HepG2 (cell line): ENCODE measurements around the gene GTPBP6. TPM values are rescaled to one million over a fixed set of nuclear protein-coding genes. Genes with fewer than 3 reads are reported as not detected.

Source experiments
- ATAC-seq: fragments of 200-7000 bp; cut with Tn5 transposase; 3 replicates; pipeline ENCODE4 v1.9.1; 2020; ENCODE audit warnings: mild to moderate bottlenecking, moderate library complexity
- BruUV-seq: library from RNA; stranded (reverse); fragments of 400-500 nt; replicated peaks from 2 replicates; lab custom pipeline; 2021; lab: Mats Ljungman, UMichigan
- CTCF ChIA-PET: fragments of 300-600 bp; formaldehyde crosslinking; extraction: SDS; loops from one replicate; lab custom pipeline; 2021; ENCODE audit warnings: low total read pairs, inconsistent platforms, low intra/inter-chr PET ratio; lab: Yijun Ruan, JAX
- POLR2A ChIA-PET: fragments of 350-600 bp; sonication (Branson Sonifier 250); formaldehyde crosslinking; loops from one replicate; lab custom pipeline; 2020; ENCODE audit warnings: antibody characterized with exemption, inconsistent platforms; lab: Yijun Ruan, JAX
- DNase-seq: peaks from one replicate; pipeline ENCODE4 v3.0.0-alpha.2; 2015; ENCODE audit warnings: low spot score
- FAIRE-seq: peaks from 3 replicates; lab custom pipeline; 2011; peaks lifted over from hg19 to GRCh38; lab: Jason Lieb, UNC
- H2AFZ ChIP-seq: one replicate; pipeline ENCODE4 v1.6.1; 2011; ENCODE audit warnings: low read length, inconsistent platforms
- H3K27ac ChIP-seq: fragments of 300-600 bp; 3 replicates; pipeline ENCODE4 v1.8.0; 2011; ENCODE audit warnings: mixed run types, mild to moderate bottlenecking, mixed read lengths, low read length, inconsistent platforms; ENCODE audit not compliant: insufficient read depth; ENCODE audit errors: extremely low read length
- H3K27me3 ChIP-seq, 2 experiments: fragments of 200-600 bp in 1 of 2; 2 replicates in 1 of 2; 3 replicates in 1 of 2; pipeline versions ENCODE4 v1.6.0 to v1.8.0; 2011; ENCODE audit warnings: low read length in 2 of 2, mild to moderate bottlenecking in 2 of 2, moderate library complexity in 2 of 2, inconsistent platforms in 1 of 2; ENCODE audit not compliant: insufficient read depth in 2 of 2, control insufficient read depth in 1 of 2
- H3K36me3 ChIP-seq, 2 experiments: fragments of 200-600 bp in 1 of 2; replicated peaks in 1 of 2; 2 replicates in 1 of 2; 3 replicates in 1 of 2; pipeline versions ENCODE4 v1.5.1 to v1.8.0; 2011; ENCODE audit warnings: low read length in 2 of 2, inconsistent platforms in 1 of 2; ENCODE audit not compliant: insufficient read depth in 2 of 2, control insufficient read depth in 1 of 2
- H3K4me1 ChIP-seq: 2 replicates; pipeline ENCODE4 v1.5.1; 2012; ENCODE audit warnings: low read length, inconsistent platforms; ENCODE audit not compliant: insufficient read depth
- H3K4me2 ChIP-seq: 2 replicates; pipeline ENCODE4 v1.6.0; 2011; ENCODE audit warnings: low read depth, low read length, inconsistent platforms
- H3K4me3 ChIP-seq, 3 experiments: fragments of 200-600 bp in 1 of 3; sonication (generic), shearing (Covaris generic) in 1 of 3; replicated peaks in 1 of 3; 2 replicates each; pipeline ENCODE4 v1.5.1; 2011 to 2016; ENCODE audit warnings: low read length in 3 of 3, inconsistent platforms in 2 of 3, low read depth in 2 of 3, mild to moderate bottlenecking in 2 of 3, control low read depth in 1 of 3, mixed read lengths in 1 of 3; ENCODE audit not compliant: insufficient read depth in 1 of 3
- H3K79me2 ChIP-seq: one replicate; pipeline ENCODE4 v1.6.1; 2011; ENCODE audit warnings: low read length, inconsistent platforms; ENCODE audit not compliant: insufficient read depth
- H3K9ac ChIP-seq: 2 replicates; pipeline ENCODE4 v1.6.0; 2011; ENCODE audit warnings: mild to moderate bottlenecking, low read depth, low read length, inconsistent platforms; ENCODE audit not compliant: insufficient read depth
- H3K9me3 ChIP-seq: 2 replicates; pipeline ENCODE4 v1.5.1; 2012; ENCODE audit warnings: mild to moderate bottlenecking, low read length
- H4K20me1 ChIP-seq: 2 replicates; pipeline ENCODE4 v1.6.0; 2011; ENCODE audit warnings: inconsistent platforms, mild to moderate bottlenecking, low read length, moderate library complexity; ENCODE audit not compliant: insufficient read depth
- ATF4 ChIP-seq, 2 experiments: fragments of 450-650 bp in 1 of 2; sonication (generic) in 1 of 2; formaldehyde crosslinking; IDR thresholded peaks; 2 replicates each; pipeline versions ENCODE4 v1.5.0 to v1.8.0; 2020 to 2022; ENCODE audit warnings: mild to moderate bottlenecking in 1 of 2, missing genetic modification reagents in 1 of 2
- HIVEP1 ChIP-seq: sonication (generic); formaldehyde crosslinking; IDR thresholded peaks from 2 replicates; pipeline ENCODE4 v1.4.0; 2020; ENCODE audit warnings: mild to moderate bottlenecking, missing genetic modification reagents
- POLR2AphosphoS2 ChIP-seq: IDR thresholded peaks from 2 replicates; pipeline ENCODE4 v1.6.1; 2011; ENCODE audit warnings: low read depth, low read length, improper control_type of control experiment
- RARA ChIP-seq: IDR thresholded peaks from 2 replicates; pipeline ENCODE4 v1.6.1; 2016; ENCODE audit warnings: missing genetic modification reagents, missing compliant biosample characterization
- TERF1 ChIP-seq: sonication (generic); formaldehyde crosslinking; IDR thresholded peaks from 2 replicates; pipeline ENCODE4 v1.8.0; 2022; ENCODE audit warnings: mild to moderate bottlenecking, missing genetic modification reagents, moderate library complexity
- ZNF770 ChIP-seq: sonication (generic); formaldehyde crosslinking; IDR thresholded peaks from 2 replicates; pipeline ENCODE4 v1.5.0; 2020; ENCODE audit warnings: mild to moderate bottlenecking, missing genetic modification reagents
- ZNF879 ChIP-seq: sonication (generic); formaldehyde crosslinking; IDR thresholded peaks from 2 replicates; pipeline ENCODE4 v1.8.1; 2023; ENCODE audit warnings: missing genetic modification reagents
- WGBS: methylation state at CpG from one replicate; pipeline ENCODE4 v1.1.6; 2017; ENCODE audit warnings: low lambda C conversion rate; 5-methylcytosine and 5-hydroxymethylcytosine counted together
- in situ Hi-C: cut with HindIII; loops from 2 replicates; pipeline ENCODE4 v1.10.0; 2017; ENCODE audit warnings: low pct_unique_long_range_greater_than_20kb; ENCODE audit not compliant: extremely low pct_ligation_motif_present
- intact Hi-C: fragments of 100-400 bp; cut with micrococcal nuclease; formaldehyde crosslinking; loops from one replicate; pipeline ENCODE4 v1.10.0; 2022; ENCODE audit not compliant: unreplicated experiment
- polyA plus RNA-seq, 8 experiments: library from polyadenylated mRNA; depleted of rRNA in 3 of 8; stranded (reverse) in 7 of 8; unstranded in 1 of 8; fragments of >200 nt; fragmentation: Illumina TruSeq in 4 of 8; extraction: Trizol in 4 of 8; gene quantifications; 2 replicates each; pipeline versions ENCODE4 v1.2.1 to v1.2.3, GENCODE V29; 2011 to 2016; ENCODE audit warnings: low read depth in 4 of 8, missing spikeins in 1 of 8, mixed read lengths in 1 of 8; ENCODE audit not compliant: insufficient read depth in 1 of 8
- total RNA-seq, 5 experiments: library from RNA; depleted of rRNA; stranded (reverse); fragments of >200 nt; fragmentation: Illumina TruSeq; extraction: Trizol; gene quantifications; 2 replicates each; pipeline ENCODE4 v1.2.3, GENCODE V29; 2016; ENCODE audit warnings: low read depth in 1 of 5
- TF ChIP-seq, protein P1 (sequence below): IDR thresholded peaks from 2 replicates; pipeline ENCODE4 v1.6.1; 2016; ENCODE audit warnings: missing compliant biosample characterization, missing genetic modification reagents, borderline replicate concordance
- TF ChIP-seq, protein P2 (sequence below): sonication (generic); formaldehyde crosslinking; IDR thresholded peaks from 2 replicates; pipeline ENCODE4 v1.4.0; 2020; ENCODE audit warnings: missing genetic modification reagents

Gene GTPBP6
- total and polyA plus RNA-seq, 2 of the 13 experiments (the other 11 are each of a cell fraction or from before 2014, with no cell fraction given): 20.2 to 39.6 TPM

- TF ChIP-seq, protein P1, sequence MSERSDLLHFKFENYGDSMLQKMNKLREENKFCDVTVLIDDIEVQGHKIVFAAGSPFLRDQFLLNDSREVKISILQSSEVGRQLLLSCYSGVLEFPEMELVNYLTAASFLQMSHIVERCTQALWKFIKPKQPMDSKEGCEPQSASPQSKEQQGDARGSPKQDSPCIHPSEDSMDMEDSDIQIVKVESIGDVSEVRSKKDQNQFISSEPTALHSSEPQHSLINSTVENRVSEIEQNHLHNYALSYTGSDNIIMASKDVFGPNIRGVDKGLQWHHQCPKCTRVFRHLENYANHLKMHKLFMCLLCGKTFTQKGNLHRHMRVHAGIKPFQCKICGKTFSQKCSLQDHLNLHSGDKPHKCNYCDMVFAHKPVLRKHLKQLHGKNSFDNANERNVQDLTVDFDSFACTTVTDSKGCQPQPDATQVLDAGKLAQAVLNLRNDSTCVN (CRISPR knock-in tag): no peak
- TF ChIP-seq ZNF770 (CRISPR knock-in tag) (no peak), HIVEP1 (CRISPR knock-in tag) (no peak), RARA (CRISPR knock-in tag) (no peak), POLR2AphosphoS2 (no peak), ATF4 (CRISPR knock-in tag; IDR thresholded peaks at IDR 0.05) (no peak)
- TF ChIP-seq, all 625 proteins: peak for 0
These were observed 32.1 kb upstream of the GTPBP6 start (continued) for GRCh38 chrX:350534-351323.

- no peak overlapping the region for H3K9ac ChIP-seq
- no peak for TF ChIP-seq ZNF879
- TF ChIP-seq TERF1 (CRISPR knock-in tag): no peak
- TF ChIP-seq, protein P2, sequence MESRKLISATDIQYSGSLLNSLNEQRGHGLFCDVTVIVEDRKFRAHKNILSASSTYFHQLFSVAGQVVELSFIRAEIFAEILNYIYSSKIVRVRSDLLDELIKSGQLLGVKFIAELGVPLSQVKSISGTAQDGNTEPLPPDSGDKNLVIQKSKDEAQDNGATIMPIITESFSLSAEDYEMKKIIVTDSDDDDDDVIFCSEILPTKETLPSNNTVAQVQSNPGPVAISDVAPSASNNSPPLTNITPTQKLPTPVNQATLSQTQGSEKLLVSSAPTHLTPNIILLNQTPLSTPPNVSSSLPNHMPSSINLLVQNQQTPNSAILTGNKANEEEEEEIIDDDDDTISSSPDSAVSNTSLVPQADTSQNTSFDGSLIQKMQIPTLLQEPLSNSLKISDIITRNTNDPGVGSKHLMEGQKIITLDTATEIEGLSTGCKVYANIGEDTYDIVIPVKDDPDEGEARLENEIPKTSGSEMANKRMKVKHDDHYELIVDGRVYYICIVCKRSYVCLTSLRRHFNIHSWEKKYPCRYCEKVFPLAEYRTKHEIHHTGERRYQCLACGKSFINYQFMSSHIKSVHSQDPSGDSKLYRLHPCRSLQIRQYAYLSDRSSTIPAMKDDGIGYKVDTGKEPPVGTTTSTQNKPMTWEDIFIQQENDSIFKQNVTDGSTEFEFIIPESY (CRISPR knock-in tag): peak; percentile 64
These were observed 31.5 kb upstream of the GTPBP6 start for GRCh38 chrX:350148-350533.

More at GRCh38 chrX:350148-350533, 31.5 kb upstream of the GTPBP6 start:
- ATAC-seq (no peak), FAIRE-seq (no peak), DNase-seq (no peak)
- Histone ChIP-seq H3K79me2 (no peaks in the 10 kb centered on the region), H4K20me1 (no peaks in the 10 kb centered on the region), H2AFZ (no peak overlapping the region), H3K27ac (no peak overlapping the region), H3K4me2 (no peak overlapping the region), H3K27me3 (no peaks in the 10 kb centered on the region), H3K36me3 (peaks cover under 1 to 3% of the 10 kb centered on the region in 2 experiments; a peak in 2 of 5 replicates), H3K4me3 (no peak overlapping the region), H3K9me3 (no peaks in the 10 kb centered on the region), H3K4me1 (0 out of 2 replicates have a peak, but pooled peaks cover 5% of the 10 kb centered on the region)
- 93% methylated on average over 20 of the region's 20 CpGs for WGBS
- in situ Hi-C loops: no loop called here
- ChIA-PET POLR2A (no interaction called here), CTCF (no interaction called here)
- intact Hi-C loops: no loop called here
- no TSS peak for BruUV-seq
